K562 (cell line): ENCODE data around the gene GJC2. TPM values are rescaled to one million over a fixed set of nuclear protein-coding genes. Genes with fewer than 3 reads are reported as not detected.
A peak's percentile ranks its signal among the peaks of the same experiment; 100 is the strongest.

ENCODE experiments used
- ADNP ChIP-seq: fragments of 200-800 bp; sonication (Bioruptor generic); IDR thresholded peaks from 2 replicates; pipeline ENCODE4 v1.6.1; 2016; ENCODE audit warnings: missing genetic modification characterization, missing compliant biosample characterization
- KDM1A ChIP-seq, 2 experiments: fragments of 450-650 bp; IDR thresholded peaks; 2 replicates each; pipeline ENCODE4 v1.6.1; 2016; ENCODE audit warnings: mild to moderate bottlenecking in 2 of 2
- MIER1 ChIP-seq: fragments of 450-650 bp; IDR thresholded peaks from 2 replicates; pipeline ENCODE4 v1.6.1; 2016; ENCODE audit warnings: antibody characterized with exemption, mild to moderate bottlenecking, low read depth
- POLR2B ChIP-seq: fragments of 450-650 bp; IDR thresholded peaks from 2 replicates; pipeline ENCODE4 v1.6.1; 2018; ENCODE audit warnings: low read depth; ENCODE audit not compliant: partially characterized antibody
- ZNF561 ChIP-seq: fragments of 450-650 bp; formaldehyde crosslinking; conservative IDR thresholded peaks from 2 replicates; pipeline ENCODE4 v1.4.0; 2020; ENCODE audit warnings: mild to moderate bottlenecking, moderate library complexity
- ZNF77 ChIP-seq: fragments of 250-450 bp; sonication (Bioruptor Pico); IDR thresholded peaks from 2 replicates; pipeline ENCODE4 v1.5.0; 2020
- polyA plus RNA-seq, 8 experiments: library from polyadenylated mRNA; depleted of rRNA in 4 of 8; stranded (reverse) in 5 of 8; unstranded in 3 of 8; fragments of >200 nt; fragmentation: Nextera tagmentation in 2 of 8; fragmentation: Illumina TruSeq in 1 of 8; extraction: Ambion mirVana in 2 of 8; extraction: Trizol in 1 of 8; gene quantifications; 2 replicates each; pipeline versions ENCODE4 v1.2.1 to v1.2.3, GENCODE V29; 2011 to 2014; ENCODE audit warnings: inconsistent platforms in 1 of 8, missing spikeins in 1 of 8
- total RNA-seq, 7 experiments: library from RNA; depleted of rRNA in 6 of 7; stranded (reverse); fragments of >200 nt in 6 of 7; fragmentation: Illumina TruSeq in 2 of 7; extraction: Trizol in 2 of 7; gene quantifications; 2 replicates each; pipeline versions ENCODE4 v1.2.1 to v1.2.3, GENCODE V29; 2011 to 2021; ENCODE audit warnings: low replicate concordance in 1 of 7
- TF ChIP-seq, protein P1 (sequence below): fragments of 250-450 bp; sonication (Bioruptor Pico); IDR thresholded peaks from 2 replicates; pipeline ENCODE4 v1.5.0; 2020; ENCODE audit warnings: mild to moderate bottlenecking
- TF ChIP-seq, protein P2 (sequence below): sonication (generic); formaldehyde crosslinking; IDR thresholded peaks from 2 replicates; pipeline ENCODE4 v1.8.1; 2022; ENCODE audit warnings: missing genetic modification reagents
- TF ChIP-seq, protein P3 (sequence below), 3 experiments: fragments of 200-800 bp in 1 of 3; fragments of 250-450 bp in 1 of 3; fragments of 450-650 bp in 1 of 3; sonication (Bioruptor Pico) in 1 of 3; sonication (Bioruptor generic) in 1 of 3; formaldehyde crosslinking in 1 of 3; IDR thresholded peaks; 2 replicates each; pipeline versions ENCODE4 v1.6.1 to v1.8.0; 2016 to 2022; ENCODE audit warnings: mild to moderate bottlenecking in 2 of 3, missing genetic modification characterization in 2 of 3, missing compliant biosample characterization in 1 of 3, moderate library complexity in 1 of 3
- TF ChIP-seq, protein P4 (sequence below): fragments of 450-650 bp; formaldehyde crosslinking; IDR thresholded peaks from 2 replicates; pipeline ENCODE4 v1.4.0; 2022; ENCODE audit warnings: missing genetic modification characterization
- TF ChIP-seq, protein P5 (sequence below): fragments of 200-800 bp; sonication (Bioruptor generic); IDR thresholded peaks from 2 replicates; pipeline ENCODE4 v1.6.1; 2017; ENCODE audit warnings: missing genetic modification characterization, missing compliant biosample characterization
- TF ChIP-seq, protein P6 (sequence below): sonication (generic); formaldehyde crosslinking; IDR thresholded peaks from 2 replicates; pipeline ENCODE4 v1.8.1; 2023; ENCODE audit warnings: missing genetic modification reagents, mild to moderate bottlenecking, borderline replicate concordance

GJC2 gene
- total and polyA plus RNA-seq, 9 of the 15 experiments (the other 6 are each of a cell fraction or from before 2014, with no cell fraction given) = 0.03 to 0.62 (median 0.11) TPM; not detected in 2

DNA sequence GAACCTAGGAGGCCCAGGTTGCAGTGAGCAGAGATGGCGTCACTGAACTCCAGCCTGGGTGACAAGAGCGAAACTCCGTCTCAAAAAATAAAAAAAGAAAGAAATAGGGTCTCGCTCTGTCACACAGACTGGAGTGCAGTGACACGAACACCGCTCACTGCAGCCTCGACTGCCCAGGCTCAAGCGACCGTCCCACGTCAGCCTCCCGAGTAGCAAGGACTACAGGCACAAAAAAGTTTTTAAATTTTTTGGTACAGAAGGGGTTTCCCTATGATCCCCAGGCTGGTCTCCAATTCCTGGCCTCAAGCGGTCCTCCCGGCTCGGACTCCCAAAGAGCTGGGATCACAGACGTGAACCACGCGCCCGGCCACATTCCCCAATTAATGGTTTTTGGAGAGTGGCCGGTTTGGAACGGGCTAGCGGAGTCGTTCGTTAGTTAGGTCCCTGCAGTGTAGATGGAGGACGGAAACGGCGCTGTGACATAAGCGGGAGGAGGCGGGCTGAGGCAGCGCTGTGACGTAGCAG is 10.3 kb upstream of the GJC2 start (continued):
- TF ChIP-seq, protein P1, sequence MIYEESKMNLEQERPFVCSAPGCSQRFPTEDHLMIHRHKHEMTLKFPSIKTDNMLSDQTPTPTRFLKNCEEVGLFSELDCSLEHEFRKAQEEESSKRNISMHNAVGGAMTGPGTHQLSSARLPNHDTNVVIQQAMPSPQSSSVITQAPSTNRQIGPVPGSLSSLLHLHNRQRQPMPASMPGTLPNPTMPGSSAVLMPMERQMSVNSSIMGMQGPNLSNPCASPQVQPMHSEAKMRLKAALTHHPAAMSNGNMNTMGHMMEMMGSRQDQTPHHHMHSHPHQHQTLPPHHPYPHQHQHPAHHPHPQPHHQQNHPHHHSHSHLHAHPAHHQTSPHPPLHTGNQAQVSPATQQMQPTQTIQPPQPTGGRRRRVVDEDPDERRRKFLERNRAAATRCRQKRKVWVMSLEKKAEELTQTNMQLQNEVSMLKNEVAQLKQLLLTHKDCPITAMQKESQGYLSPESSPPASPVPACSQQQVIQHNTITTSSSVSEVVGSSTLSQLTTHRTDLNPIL (CRISPR knock-in tag) = no peak
- TF ChIP-seq MIER1 = peak; percentile 52; the same call in 1 of the 2 replicates
- peak; percentile 89 for TF ChIP-seq POLR2B
- TF ChIP-seq, protein P2, sequence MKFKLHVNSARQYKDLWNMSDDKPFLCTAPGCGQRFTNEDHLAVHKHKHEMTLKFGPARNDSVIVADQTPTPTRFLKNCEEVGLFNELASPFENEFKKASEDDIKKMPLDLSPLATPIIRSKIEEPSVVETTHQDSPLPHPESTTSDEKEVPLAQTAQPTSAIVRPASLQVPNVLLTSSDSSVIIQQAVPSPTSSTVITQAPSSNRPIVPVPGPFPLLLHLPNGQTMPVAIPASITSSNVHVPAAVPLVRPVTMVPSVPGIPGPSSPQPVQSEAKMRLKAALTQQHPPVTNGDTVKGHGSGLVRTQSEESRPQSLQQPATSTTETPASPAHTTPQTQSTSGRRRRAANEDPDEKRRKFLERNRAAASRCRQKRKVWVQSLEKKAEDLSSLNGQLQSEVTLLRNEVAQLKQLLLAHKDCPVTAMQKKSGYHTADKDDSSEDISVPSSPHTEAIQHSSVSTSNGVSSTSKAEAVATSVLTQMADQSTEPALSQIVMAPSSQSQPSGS = no peak
- TF ChIP-seq, protein P3, sequence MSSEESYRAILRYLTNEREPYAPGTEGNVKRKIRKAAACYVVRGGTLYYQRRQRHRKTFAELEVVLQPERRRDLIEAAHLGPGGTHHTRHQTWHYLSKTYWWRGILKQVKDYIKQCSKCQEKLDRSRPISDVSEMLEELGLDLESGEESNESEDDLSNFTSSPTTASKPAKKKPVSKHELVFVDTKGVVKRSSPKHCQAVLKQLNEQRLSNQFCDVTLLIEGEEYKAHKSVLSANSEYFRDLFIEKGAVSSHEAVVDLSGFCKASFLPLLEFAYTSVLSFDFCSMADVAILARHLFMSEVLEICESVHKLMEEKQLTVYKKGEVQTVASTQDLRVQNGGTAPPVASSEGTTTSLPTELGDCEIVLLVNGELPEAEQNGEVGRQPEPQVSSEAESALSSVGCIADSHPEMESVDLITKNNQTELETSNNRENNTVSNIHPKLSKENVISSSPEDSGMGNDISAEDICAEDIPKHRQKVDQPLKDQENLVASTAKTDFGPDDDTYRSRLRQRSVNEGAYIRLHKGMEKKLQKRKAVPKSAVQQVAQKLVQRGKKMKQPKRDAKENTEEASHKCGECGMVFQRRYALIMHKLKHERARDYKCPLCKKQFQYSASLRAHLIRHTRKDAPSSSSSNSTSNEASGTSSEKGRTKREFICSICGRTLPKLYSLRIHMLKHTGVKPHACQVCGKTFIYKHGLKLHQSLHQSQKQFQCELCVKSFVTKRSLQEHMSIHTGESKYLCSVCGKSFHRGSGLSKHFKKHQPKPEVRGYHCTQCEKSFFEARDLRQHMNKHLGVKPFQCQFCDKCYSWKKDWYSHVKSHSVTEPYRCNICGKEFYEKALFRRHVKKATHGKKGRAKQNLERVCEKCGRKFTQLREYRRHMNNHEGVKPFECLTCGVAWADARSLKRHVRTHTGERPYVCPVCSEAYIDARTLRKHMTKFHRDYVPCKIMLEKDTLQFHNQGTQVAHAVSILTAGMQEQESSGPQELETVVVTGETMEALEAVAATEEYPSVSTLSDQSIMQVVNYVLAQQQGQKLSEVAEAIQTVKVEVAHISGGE (CRISPR knock-in tag; IDR thresholded peaks at IDR 0.05) = no peak; a peak in 1 of 6 replicates
- TF ChIP-seq ADNP (tag) = no peak
- TF ChIP-seq, protein P4, sequence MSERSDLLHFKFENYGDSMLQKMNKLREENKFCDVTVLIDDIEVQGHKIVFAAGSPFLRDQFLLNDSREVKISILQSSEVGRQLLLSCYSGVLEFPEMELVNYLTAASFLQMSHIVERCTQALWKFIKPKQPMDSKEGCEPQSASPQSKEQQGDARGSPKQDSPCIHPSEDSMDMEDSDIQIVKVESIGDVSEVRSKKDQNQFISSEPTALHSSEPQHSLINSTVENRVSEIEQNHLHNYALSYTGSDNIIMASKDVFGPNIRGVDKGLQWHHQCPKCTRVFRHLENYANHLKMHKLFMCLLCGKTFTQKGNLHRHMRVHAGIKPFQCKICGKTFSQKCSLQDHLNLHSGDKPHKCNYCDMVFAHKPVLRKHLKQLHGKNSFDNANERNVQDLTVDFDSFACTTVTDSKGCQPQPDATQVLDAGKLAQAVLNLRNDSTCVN (CRISPR knock-in tag) = no peak
- no peak for TF ChIP-seq ZNF77 (CRISPR knock-in tag)
- TF ChIP-seq, protein P5, sequence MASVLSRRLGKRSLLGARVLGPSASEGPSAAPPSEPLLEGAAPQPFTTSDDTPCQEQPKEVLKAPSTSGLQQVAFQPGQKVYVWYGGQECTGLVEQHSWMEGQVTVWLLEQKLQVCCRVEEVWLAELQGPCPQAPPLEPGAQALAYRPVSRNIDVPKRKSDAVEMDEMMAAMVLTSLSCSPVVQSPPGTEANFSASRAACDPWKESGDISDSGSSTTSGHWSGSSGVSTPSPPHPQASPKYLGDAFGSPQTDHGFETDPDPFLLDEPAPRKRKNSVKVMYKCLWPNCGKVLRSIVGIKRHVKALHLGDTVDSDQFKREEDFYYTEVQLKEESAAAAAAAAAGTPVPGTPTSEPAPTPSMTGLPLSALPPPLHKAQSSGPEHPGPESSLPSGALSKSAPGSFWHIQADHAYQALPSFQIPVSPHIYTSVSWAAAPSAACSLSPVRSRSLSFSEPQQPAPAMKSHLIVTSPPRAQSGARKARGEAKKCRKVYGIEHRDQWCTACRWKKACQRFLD (CRISPR knock-in tag) = no peak
- TF ChIP-seq ZNF561 (CRISPR knock-in tag) = no peak
- TF ChIP-seq, protein P6, sequence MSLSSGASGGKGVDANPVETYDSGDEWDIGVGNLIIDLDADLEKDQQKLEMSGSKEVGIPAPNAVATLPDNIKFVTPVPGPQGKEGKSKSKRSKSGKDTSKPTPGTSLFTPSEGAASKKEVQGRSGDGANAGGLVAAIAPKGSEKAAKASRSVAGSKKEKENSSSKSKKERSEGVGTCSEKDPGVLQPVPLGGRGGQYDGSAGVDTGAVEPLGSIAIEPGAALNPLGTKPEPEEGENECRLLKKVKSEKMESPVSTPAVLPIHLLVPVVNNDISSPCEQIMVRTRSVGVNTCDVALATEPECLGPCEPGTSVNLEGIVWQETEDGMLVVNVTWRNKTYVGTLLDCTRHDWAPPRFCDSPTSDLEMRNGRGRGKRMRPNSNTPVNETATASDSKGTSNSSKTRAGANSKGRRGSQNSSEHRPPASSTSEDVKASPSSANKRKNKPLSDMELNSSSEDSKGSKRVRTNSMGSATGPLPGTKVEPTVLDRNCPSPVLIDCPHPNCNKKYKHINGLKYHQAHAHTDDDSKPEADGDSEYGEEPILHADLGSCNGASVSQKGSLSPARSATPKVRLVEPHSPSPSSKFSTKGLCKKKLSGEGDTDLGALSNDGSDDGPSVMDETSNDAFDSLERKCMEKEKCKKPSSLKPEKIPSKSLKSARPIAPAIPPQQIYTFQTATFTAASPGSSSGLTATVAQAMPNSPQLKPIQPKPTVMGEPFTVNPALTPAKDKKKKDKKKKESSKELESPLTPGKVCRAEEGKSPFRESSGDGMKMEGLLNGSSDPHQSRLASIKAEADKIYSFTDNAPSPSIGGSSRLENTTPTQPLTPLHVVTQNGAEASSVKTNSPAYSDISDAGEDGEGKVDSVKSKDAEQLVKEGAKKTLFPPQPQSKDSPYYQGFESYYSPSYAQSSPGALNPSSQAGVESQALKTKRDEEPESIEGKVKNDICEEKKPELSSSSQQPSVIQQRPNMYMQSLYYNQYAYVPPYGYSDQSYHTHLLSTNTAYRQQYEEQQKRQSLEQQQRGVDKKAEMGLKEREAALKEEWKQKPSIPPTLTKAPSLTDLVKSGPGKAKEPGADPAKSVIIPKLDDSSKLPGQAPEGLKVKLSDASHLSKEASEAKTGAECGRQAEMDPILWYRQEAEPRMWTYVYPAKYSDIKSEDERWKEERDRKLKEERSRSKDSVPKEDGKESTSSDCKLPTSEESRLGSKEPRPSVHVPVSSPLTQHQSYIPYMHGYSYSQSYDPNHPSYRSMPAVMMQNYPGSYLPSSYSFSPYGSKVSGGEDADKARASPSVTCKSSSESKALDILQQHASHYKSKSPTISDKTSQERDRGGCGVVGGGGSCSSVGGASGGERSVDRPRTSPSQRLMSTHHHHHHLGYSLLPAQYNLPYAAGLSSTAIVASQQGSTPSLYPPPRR (CRISPR knock-in tag) = no peak
- TF ChIP-seq KDM1A (IDR thresholded peaks at IDR 0.05) = no peak
